ENCODE results near the gene CLPTM1L.

- TF ChIP-seq POLR2A (IDR thresholded peaks at IDR 0.05; ENCODE audit: low read length) (no peak), GATA1 (IDR thresholded peaks at IDR 0.05; ENCODE audit: low read depth, low read length) (no peak)
Observed at GRCh38 chr5:1312206-1312605, 32.7 kb downstream of the CLPTM1L start.
